ENCODE measurements around the gene CIAO3. TPM values are rescaled to one million over a fixed set of nuclear protein-coding genes. Genes with fewer than 3 reads are reported as not detected.
A peak's percentile ranks its signal among the peaks of the same experiment; 100 is the strongest.
"Not testable (repeated sequence)": the region's sequence is repeated elsewhere in the genome, so short reads cannot be mapped to it uniquely, and the experiment has no call there.

The CIAO3 gene
- total and polyA plus RNA-seq, 10 of the 15 experiments (the other 5 are each of a cell fraction or from before 2014, with no cell fraction given): 1.4 to 37.5 (median 30.8) TPM

DNA sequence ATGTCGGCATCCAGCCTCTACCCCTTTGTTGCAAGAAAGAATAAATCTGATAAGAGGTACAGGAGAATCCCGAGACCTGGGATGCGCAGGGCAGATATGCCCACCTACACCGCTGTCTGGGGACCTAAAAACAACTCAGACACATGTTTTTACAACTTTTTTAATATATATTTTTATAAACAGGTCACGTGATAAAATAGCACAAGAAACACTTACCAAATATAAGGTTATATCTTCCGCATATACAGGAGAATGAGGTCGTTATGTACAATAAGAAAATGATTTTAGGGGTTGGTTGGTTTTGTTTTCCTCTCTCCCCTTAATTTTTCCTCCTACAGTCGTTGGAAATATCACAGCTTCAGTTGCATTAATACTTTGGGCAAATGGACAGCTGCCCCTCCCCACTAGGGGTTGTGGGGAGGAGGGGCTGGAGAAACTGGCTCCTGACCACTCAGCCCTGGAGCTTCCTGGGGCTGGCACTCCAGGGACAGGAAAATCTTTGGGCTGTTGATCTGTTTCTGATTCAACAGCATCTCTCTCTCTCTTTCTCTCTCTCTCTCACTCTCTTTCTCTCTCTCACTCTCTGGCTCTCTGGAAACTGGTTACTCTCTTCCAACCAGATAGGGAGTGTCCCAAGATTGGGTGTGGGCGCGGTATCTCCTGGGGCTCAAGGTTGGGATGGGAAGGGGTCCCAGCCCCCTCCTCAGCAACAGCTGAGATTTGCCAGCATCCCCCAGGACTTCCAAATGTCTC is 48.3 kb downstream of the CIAO3 start:
- no peaks in the 10 kb centered on the region; the same call in 2 of the 3 replicates for H3K9me3 ChIP-seq (replicated peaks; ENCODE audit: control insufficient read depth, insufficient read depth, low read length)
- no peaks in the 10 kb centered on the region for H3K36me3 ChIP-seq (ENCODE audit: control insufficient read depth in 2 of 2, insufficient read depth in 2 of 2, low read length in 1 of 2)
- SMC1A ChIA-PET (ENCODE audit: uncharacterized antibody, unreplicated experiment): no interaction called here
- DNase-seq (ENCODE audit: low read depth, low spot score) (no peak), FAIRE-seq (no peak), ATAC-seq (no peak)
- H3K27me3 ChIP-seq (replicated peaks in 1 of 2; ENCODE audit: control insufficient read depth in 2 of 2, insufficient read depth in 2 of 2, low read length in 1 of 2): peaks cover 2 to 6% of the 10 kb centered on the region in 2 experiments; a peak in 3 of 4 replicates
- peak; percentile 49; the same call in 1 of the 2 replicates for TF ChIP-seq RAD51 (IDR thresholded peaks at IDR 0.05)
- TF ChIP-seq EED (IDR thresholded peaks at IDR 0.05; ENCODE audit: low read depth): no peak
- no peak overlapping the region for H3K9ac ChIP-seq (ENCODE audit: control insufficient read depth, insufficient read depth, low read length)
- in situ Hi-C loops (cut with MboI) (no loop called here), intact Hi-C loops (cut with micrococcal nuclease; ENCODE audit: unreplicated experiment) (no loop called here)
- WGBS (ENCODE audit: insufficient coverage, insufficient replicate concordance, low lambda C conversion rate, missing lambda C conversion rate): 26% methylated on average over 10 of the region's 10 CpGs
- no peaks in the 10 kb centered on the region for H4K20me1 ChIP-seq (ENCODE audit: control insufficient read depth, insufficient read depth)
- RAD21 ChIA-PET (ENCODE audit: unreplicated experiment): no interaction called here
- H3K27ac ChIP-seq (ENCODE audit: control insufficient read depth, insufficient read depth): no peak overlapping the region
- POLR2A ChIA-PET: interaction anchor here (0.6 kb wide), 1 partner anchor 282 kb away, joined by 3 read pairs; no protein-coding TSS in a partner anchor
- H3K4me2 ChIP-seq (ENCODE audit: control insufficient read depth, insufficient read depth): no peak overlapping the region
- no peak overlapping the region for H2AFZ ChIP-seq (ENCODE audit: control insufficient read depth, low read depth, low read length)
- CTCF ChIA-PET: no interaction called here
- no peak overlapping the region for H3K4me3 ChIP-seq
- no TSS peak for BruUV-seq (replicated peaks)
- peaks cover 9% of the 10 kb centered on the region for H3K79me2 ChIP-seq (ENCODE audit: control insufficient read depth, insufficient read depth, low read length)
- peaks cover 12% of the 10 kb centered on the region for H3K4me1 ChIP-seq (ENCODE audit: control insufficient read depth, insufficient read depth, low read length)

DNA sequence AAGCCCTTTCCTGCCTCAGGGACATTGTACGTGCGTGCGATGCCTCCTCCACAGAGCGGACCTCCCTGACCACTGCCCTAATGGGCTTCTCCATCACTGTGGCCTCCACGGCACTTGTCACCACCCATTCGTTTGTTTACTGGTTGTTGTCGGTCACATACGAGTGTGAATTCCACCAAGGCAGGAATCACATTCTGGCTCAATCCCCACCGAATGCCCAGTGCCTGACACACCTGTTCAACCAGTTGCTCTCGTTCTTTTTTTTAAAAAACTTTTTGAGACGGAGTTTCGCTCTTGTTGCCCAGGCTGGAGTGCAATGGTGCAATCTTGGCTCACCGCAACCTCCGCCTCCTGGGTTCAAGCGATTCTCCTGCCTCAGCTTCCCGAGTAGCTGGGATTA is 49.6 kb downstream of the CIAO3 start:
- in situ Hi-C loops (cut with MboI); H3K4me2 ChIP-seq (ENCODE audit: control insufficient read depth, insufficient read depth); intact Hi-C loops (cut with micrococcal nuclease; ENCODE audit: unreplicated experiment); FAIRE-seq; BruUV-seq (replicated peaks); RAD21 ChIA-PET (ENCODE audit: unreplicated experiment); H2AFZ ChIP-seq (ENCODE audit: control insufficient read depth, low read depth, low read length); H4K20me1 ChIP-seq (ENCODE audit: control insufficient read depth, insufficient read depth); DNase-seq (ENCODE audit: low read depth, low spot score); H3K36me3 ChIP-seq (ENCODE audit: control insufficient read depth in 2 of 2, insufficient read depth in 2 of 2, low read length in 1 of 2); H3K9ac ChIP-seq (ENCODE audit: control insufficient read depth, insufficient read depth, low read length); H3K9me3 ChIP-seq (replicated peaks; ENCODE audit: control insufficient read depth, insufficient read depth, low read length); SMC1A ChIA-PET (ENCODE audit: uncharacterized antibody, unreplicated experiment); ATAC-seq; H3K79me2 ChIP-seq (ENCODE audit: control insufficient read depth, insufficient read depth, low read length); H3K4me3 ChIP-seq; CTCF ChIA-PET; H3K27ac ChIP-seq (ENCODE audit: control insufficient read depth, insufficient read depth); POLR2A ChIA-PET; H3K27me3 ChIP-seq (replicated peaks in 1 of 2; ENCODE audit: control insufficient read depth in 2 of 2, insufficient read depth in 2 of 2, low read length in 1 of 2): not testable (repeated sequence)
- H3K4me1 ChIP-seq (ENCODE audit: control insufficient read depth, insufficient read depth, low read length): peaks cover 12% of the 10 kb centered on the region
- WGBS (ENCODE audit: insufficient coverage, insufficient replicate concordance, low lambda C conversion rate, missing lambda C conversion rate): 72% methylated on average over 16 of the region's 16 CpGs

All from GM12878 (cell line).